ENCODE data around the gene ZNF79.

DNA sequence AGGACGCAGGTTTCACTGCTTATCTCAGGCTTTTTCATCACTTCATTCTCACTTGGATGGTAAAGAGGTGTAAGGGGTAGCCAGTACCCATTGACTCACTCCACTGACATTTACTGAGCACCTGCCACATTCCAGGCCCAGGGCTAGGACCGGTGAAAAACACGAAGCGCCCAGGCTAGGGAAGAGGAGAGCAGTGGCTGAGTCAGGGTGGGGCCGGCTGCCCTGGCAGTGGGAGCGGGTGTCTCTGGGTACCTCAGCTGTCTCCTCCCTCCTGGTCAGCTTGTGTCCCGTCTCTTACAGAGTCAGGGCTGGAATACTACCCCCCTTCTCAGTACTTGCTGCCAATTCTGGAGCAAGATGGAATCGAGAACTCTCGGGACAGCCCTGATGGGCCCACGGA is 49.3 kb downstream of the ZNF79 start:
- TF ChIP-seq, protein P1, sequence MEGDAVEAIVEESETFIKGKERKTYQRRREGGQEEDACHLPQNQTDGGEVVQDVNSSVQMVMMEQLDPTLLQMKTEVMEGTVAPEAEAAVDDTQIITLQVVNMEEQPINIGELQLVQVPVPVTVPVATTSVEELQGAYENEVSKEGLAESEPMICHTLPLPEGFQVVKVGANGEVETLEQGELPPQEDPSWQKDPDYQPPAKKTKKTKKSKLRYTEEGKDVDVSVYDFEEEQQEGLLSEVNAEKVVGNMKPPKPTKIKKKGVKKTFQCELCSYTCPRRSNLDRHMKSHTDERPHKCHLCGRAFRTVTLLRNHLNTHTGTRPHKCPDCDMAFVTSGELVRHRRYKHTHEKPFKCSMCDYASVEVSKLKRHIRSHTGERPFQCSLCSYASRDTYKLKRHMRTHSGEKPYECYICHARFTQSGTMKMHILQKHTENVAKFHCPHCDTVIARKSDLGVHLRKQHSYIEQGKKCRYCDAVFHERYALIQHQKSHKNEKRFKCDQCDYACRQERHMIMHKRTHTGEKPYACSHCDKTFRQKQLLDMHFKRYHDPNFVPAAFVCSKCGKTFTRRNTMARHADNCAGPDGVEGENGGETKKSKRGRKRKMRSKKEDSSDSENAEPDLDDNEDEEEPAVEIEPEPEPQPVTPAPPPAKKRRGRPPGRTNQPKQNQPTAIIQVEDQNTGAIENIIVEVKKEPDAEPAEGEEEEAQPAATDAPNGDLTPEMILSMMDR (IDR thresholded peaks at IDR 0.05) = no peak
- TF ChIP-seq POLR2A (IDR thresholded peaks at IDR 0.05) = no peak
- TF ChIP-seq POLR2AphosphoS5 (IDR thresholded peaks at IDR 0.05) = no peak

Measured in prostate gland (tissue), 2 donors.